Posterior vena cava (tissue), 2 donors: Measurements from ENCODE around the gene PDP2. TPM values are rescaled to one million over a fixed set of nuclear protein-coding genes. Genes with fewer than 3 reads are reported as not detected.
A peak's percentile ranks its signal among the peaks of the same experiment; 100 is the strongest.

Source experiments
- DNase-seq: peaks from one replicate; pipeline ENCODE4 v3.0.0-alpha.2; 2020; ENCODE audit warnings: low spot score
- intact Hi-C, 2 donors: fragments of 100-400 bp; cut with DNase I; formaldehyde crosslinking; loops; one replicate each; pipeline versions ENCODE4 v1.14.1 to v1.14.2; 2022 to 2023
- total RNA-seq, 2 donors: library from RNA; stranded (reverse); fragmentation: NEBNext Ultra II Directional; extraction: Animal tissue kit (Norgen Biotek cat#: 25700); gene quantifications; one replicate each; pipeline ENCODE4 v1.2.1, GENCODE V29; 2021
- donor health status: DM: yes; HTN: yes; CAD: no.
- donor health status: DM: yes; HTN: yes; CAD: no.

Gene PDP2
- total RNA-seq, 2 donors from 2014 or later: 5.0 to 5.5 TPM

GRCh38 chr16:66874079-66874775, 6.1 kb upstream of the PDP2 start:
- intact Hi-C loops: loop anchor here in 1 of 2 donors (10.0 kb wide), 1 partner anchor 269 kb away; the partner anchor contains the start of gene CMTM3
- peak; percentile 73 for DNase-seq

- intact Hi-C loops: loop anchor here in 1 of 2 donors (10.0 kb wide), 1 partner anchor 273 kb away; the partner anchor contains the start of gene CMTM3
- no peak for DNase-seq
Measured at GRCh38 chr16:66878067-66878466, 2.2 kb upstream of the PDP2 start.

GRCh38 chr16:66881014-66881417, 701 bp downstream of the PDP2 start:
- peak; percentile 69 for DNase-seq
- intact Hi-C loops: no loop called here

- DNase-seq: no peak
- intact Hi-C loops: no loop called here
Measured at GRCh38 chr16:66881560-66881959, 1.2 kb downstream of the PDP2 start.

- intact Hi-C loops: no loop called here
- no peak for DNase-seq
Measured at GRCh38 chr16:66881964-66882508, 1.7 kb downstream of the PDP2 start.

- intact Hi-C loops: no loop called here
- no peak for DNase-seq
Measured at GRCh38 chr16:66882702-66883101, 2.4 kb downstream of the PDP2 start.

DNA sequence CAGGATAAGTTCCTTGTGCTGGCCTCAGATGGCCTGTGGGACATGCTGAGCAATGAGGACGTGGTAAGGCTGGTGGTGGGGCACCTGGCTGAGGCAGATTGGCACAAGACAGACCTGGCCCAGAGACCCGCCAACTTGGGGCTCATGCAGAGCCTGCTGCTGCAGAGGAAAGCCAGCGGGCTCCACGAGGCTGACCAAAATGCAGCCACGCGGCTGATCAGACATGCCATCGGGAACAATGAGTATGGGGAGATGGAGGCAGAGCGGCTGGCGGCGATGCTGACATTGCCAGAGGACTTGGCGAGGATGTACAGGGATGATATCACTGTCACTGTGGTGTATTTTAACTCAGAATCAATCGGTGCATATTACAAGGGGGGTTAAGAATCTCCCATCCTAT, 5.2 kb downstream of the PDP2 start:
- intact Hi-C loops: no loop called here
- DNase-seq: peak; percentile 72

- no peak for DNase-seq
- intact Hi-C loops: no loop called here
Measured at GRCh38 chr16:66886321-66886720, 6.0 kb downstream of the PDP2 start.

DNA sequence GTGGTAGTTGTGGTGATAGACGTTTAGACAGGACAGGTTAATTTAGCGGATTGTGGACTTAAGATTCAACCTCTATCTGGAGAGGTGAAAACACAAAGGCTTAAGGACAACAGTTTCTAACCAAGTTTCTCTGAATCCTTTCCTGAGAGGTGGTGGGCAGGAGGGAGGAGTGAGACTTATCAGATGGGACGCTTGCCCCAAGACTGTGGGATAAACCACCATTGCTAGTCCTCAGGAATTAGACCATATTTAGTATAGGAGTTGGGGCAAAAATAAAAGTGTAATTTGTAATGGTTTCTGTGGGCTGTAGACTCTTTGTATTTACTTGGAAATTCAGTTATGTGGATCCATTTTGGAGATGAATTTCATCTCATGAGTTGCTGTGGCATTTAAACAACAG, 6.6 kb downstream of the PDP2 start:
- intact Hi-C loops: no loop called here
- DNase-seq: no peak

DNA sequence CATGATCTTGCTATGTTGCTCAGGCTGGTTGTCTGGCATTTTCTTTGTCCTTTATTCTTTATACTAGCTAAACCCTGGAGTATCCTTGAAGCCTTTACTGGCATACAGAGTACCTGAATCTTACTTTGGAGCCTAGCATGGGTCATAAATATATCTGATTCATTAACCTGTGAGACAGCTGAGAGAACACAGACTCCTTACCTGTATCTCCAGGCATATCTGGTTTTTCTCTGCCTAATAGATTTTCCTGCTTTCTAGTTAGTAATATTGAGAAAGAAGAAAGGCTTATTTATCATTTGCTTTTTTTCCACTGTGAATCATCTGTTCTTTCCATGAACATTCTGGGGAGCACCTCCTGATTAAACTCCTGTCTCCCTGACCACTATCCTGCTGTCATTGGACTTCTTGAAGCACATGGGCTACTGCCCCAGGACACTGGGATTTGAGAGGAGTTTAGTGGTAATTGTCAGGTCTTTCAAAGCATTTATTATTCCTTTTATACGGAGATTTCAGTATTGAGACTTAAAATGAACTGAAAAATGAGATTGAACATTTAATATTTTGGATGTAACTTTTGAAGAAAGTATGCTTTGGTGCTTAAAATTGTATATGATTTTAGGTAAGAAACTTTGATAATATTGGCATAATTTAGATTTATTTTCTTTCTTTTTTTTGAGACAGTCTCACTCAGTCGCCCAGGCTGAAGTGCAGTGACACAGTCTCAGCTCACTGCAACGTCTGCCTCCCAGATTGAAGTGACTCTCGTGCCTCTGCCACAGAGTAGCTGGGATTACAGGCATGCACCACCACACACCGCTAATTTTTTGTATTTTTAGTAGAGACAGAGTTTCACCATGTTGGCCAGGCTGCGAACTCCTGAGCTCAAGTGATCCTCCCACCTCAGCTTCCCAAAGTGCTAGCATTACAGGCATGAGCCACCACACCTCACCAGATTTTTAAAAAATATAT, 8.6 kb downstream of the PDP2 start:
- intact Hi-C loops: no loop called here
- DNase-seq: no peak

DNA sequence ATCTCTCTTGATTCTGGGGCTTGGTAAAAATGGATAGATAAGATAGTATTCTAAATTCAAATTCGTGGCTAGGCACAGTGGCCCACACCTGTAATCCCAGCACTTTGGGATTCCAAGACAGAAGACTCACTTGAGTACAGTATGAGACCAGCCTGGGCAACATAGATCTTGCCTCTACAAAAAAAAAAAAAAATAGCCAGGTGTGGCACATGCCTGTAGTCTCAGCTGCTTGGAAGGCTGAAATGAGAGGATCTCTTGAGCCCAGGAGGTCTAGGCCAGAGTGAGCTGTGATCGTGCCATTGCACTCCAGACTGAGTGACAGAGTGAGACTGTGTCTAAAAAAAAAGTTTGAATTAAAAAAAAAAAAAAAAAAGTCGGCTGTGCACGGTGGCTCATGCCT, 9.3 kb downstream of the PDP2 start:
- intact Hi-C loops: loop anchor here (5.0 kb wide), 2 partner anchors 38 to 268 kb away; partner anchors contain the start of genes FBXL8 (in 1 of the 2), RRAD (in 1 of the 2) and TRADD (in 1 of the 2)
- DNase-seq: no peak

GRCh38 chr16:66890799-66891198, 10.5 kb downstream of the PDP2 start:
- intact Hi-C loops: loop anchor here (5.0 kb wide), 2 partner anchors 37 to 267 kb away; partner anchors contain the start of genes FBXL8 (in 1 of the 2), RRAD (in 1 of the 2) and TRADD (in 1 of the 2)
- no peak for DNase-seq

- DNase-seq: no peak
- intact Hi-C loops: loop anchor here (5.0 kb wide), 2 partner anchors 36 to 266 kb away; partner anchors contain the start of genes FBXL8 (in 1 of the 2), RRAD (in 1 of the 2) and TRADD (in 1 of the 2)
Measured at GRCh38 chr16:66891360-66891759, 11.0 kb downstream of the PDP2 start.

GRCh38 chr16:66891797-66892196, 11.5 kb downstream of the PDP2 start:
- intact Hi-C loops: loop anchor here (5.0 kb wide), 2 partner anchors 36 to 266 kb away; partner anchors contain the start of genes FBXL8 (in 1 of the 2), RRAD (in 1 of the 2) and TRADD (in 1 of the 2)
- no peak for DNase-seq

DNA sequence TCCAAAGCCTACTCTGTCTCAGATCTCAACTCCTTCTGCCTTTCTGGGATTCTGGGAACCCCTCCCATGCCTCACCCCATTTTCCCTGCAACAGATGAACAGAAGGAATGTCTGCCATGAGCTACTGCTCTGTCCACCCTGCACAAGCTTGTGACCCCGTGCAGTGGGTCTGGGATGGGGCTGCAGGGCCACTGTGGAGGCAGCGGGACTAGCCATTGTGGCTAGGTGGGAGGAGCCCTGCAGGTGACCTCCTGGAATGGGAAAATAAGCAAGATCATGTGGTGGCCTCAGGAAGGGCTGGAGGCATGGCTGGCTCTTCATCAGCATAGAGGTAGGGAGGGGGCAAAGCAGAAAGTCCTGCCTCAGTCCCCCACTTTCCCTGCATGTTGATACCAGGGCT, 13.7 kb downstream of the PDP2 start:
- intact Hi-C loops: loop anchor here (5.0 kb wide), 2 partner anchors 33 to 263 kb away; partner anchors contain the start of genes FBXL8 (in 1 of the 2), RRAD (in 1 of the 2) and TRADD (in 1 of the 2)
- DNase-seq: peak; percentile 74

- DNase-seq: no peak
- intact Hi-C loops: loop anchor here (5.0 kb wide), 3 partner anchors 32 to 262 kb away; partner anchors contain the start of genes CIAO2B (in 1 of the 2), FBXL8 (in 1 of the 2), RRAD (in 1 of the 2) and TRADD (in 1 of the 2)
Measured at GRCh38 chr16:66894948-66895688, 14.8 kb downstream of the PDP2 start.

DNA sequence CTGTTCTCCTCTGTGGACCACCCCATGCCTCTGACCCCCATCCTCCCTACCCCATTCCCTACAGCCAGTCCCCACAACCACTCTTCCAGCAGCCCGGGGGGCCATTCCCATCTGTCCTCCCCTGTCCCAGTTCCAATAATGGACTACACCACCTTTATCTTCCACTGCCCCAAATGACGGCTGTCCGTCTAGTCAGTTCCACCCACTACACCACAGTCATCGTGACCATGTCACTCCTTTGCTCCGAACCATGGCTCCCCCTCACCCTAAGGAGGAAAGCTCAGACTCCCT, 15.3 kb downstream of the PDP2 start:
- intact Hi-C loops: loop anchor here in 1 of 2 donors (5.0 kb wide), 1 partner anchor 37 kb away; the partner anchor contains the start of gene CIAO2B
- no peak for DNase-seq

DNA sequence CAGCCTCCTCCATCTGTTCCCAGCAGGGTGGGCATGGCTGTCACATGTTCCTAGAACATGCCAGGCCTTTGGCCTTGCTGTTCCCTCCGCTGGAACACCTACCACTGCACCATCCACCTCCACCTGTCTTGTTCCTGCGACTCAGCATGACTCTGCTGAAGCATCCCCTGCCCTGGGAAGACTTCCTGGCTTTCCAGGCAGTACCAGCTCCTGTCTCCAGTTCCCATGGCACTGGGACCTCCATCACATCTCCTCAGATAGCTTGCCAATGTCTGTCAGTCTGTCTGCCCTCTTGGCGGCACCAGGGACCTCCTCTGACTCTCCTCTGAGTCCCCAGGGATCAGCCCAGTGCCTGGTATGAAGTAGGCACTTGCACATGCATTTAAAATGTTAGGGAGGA, 15.7 kb downstream of the PDP2 start:
- DNase-seq: no peak
- intact Hi-C loops: loop anchor here in 1 of 2 donors (5.0 kb wide), 1 partner anchor 36 kb away; the partner anchor contains the start of gene CIAO2B
